HG02759 (cell line): ENCODE results near the gene INPP5E.

Source experiments
- ATAC-seq: cut with Tn5 transposase; IDR thresholded peaks from one replicate; pipeline ENCODE4 v1.9.1; 2021; ENCODE audit warnings: mild to moderate bottlenecking, moderate library complexity; ENCODE audit not compliant: unreplicated experiment

The INPP5E gene

DNA sequence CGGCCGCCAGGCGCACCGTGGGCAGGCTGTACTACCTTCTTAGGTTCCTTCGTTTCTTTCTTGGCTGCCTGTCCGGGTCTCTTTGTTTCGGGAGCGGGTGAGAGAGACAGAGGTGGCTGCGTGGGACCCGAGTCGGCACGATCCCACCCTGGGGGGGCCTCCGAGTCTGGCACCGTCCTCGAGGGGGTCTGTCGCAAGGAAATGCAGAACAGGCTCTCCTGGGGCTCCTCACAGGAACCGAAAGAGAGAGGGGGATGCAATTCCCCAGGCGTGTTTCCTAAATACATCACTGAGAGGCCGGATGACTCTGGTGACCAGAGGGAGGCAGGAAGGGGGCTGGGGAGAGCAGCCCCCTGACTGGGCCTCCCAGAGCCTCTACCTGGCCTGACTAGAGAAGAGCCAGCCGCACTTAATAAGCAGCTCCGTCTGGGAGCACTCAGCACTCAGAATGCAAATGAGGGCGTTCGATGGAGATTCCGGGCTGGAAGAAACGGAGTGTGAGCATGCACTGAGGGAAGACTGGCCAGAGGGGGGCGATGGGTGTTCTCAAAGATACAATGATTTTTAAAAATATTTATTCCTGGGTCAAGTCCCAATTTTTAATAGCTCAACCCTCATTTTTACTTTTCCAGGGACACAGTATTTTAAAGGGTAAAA is 11.7 kb upstream of the INPP5E start:
- no peak for ATAC-seq

DNA sequence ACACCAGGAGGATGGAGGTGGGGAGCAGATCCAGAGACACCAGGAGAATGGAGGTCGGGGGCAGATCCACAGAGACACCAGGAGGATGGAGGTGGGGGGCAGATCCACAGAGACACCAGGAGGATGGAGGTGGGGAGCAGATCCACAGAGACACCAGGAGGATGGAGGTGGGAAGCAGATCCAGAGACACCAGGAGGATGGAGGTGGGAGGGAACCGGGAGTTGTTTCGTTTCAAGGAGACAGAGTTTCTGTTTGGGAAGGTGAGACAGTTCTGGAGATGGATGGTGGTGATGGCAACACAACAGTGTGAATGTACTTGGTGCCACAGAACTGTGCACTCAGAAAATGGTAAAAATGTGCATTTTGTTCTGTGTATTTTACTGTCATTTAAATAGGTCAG is 9.0 kb upstream of the INPP5E start:
- ATAC-seq, result no peak

DNA sequence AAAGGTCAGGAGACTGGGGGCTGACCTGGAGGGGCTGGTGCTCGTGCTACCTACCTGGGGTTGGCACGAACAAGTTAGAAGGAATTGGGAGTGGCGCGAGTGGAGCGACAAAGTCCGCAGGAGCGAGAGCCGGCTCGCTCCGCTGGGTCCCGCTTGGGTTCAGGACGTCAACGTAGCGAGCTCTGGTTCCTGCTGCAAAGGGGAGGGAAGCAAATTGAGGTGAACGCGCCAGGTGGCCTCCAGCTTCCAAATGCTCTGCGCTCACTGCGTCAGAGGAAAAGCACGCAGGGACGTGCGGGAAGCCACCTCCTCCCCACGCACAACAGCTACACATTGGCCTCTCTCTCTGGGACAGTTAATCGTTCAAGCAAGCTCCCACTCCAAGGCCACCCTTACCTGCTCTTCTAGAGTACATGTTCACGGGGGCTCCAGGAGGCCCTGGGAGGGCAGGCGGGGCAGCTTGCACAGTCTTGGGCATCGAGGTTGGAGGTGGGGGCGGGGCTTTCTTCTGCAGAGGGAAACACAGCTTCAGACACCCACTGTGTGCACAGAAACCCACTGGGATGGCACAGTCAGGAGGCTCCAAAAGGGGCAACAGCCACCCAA is 7.6 kb upstream of the INPP5E start:
- no peak for ATAC-seq

DNA sequence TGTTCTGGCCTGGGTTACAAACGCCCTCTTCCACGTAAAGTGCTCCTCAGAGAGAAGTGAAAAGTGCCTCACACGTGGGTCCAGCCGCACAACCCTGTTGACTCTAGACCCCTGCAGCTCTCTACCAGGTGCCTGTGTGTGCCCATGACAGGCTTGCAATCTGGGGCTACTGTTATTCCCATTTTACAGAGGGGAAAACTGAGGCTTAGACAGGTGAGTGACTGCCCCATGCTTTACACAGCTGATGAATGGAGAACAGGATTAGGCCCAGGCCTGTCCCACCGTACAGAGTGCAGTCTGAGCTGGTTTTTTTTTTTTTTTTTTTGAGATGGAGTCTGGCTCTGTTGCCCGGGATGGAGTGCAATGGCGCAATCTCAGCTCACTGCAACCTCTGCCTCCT is 6.2 kb upstream of the INPP5E start:
- no peak for ATAC-seq

DNA sequence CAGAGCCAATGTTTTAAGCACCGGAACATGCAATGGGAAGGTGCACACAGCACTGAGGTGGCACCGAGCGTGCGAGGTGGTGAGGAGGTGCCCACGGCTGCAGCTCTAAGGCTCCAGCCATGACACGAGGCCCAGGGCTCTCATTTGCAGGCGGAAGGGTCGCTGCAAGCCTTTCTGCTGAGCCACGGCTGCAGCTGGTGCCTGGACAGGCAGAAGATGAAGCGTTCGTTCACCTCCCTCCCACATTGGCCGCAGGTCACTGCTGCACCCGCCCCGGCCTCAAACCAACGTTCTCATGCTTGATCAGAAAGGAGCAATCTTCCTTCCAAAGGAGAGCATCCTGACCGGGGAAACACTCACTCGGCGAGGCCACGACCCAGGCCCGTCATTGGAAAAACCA is 4.5 kb upstream of the INPP5E start:
- ATAC-seq, result no peak

DNA sequence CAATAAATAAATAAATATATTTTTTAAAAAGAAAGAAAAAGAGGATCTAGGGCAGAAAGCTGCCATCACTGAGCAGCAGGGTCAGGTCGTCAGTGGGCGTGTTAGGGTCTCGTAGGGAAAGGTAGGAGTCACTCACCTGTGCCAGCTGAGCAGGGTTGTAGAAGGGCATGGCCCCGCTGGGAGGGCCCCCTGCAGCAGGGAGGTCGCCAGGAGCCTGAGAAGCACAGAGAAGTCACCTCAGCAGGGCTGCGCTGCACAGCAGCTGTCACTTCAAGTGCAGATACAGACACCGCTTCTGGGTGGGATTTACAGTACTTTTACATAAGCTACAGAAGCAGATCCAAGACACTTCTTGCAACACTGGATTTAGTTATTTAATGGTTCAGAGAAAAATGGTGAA is 4.0 kb upstream of the INPP5E start:
- ATAC-seq, result no peak

DNA sequence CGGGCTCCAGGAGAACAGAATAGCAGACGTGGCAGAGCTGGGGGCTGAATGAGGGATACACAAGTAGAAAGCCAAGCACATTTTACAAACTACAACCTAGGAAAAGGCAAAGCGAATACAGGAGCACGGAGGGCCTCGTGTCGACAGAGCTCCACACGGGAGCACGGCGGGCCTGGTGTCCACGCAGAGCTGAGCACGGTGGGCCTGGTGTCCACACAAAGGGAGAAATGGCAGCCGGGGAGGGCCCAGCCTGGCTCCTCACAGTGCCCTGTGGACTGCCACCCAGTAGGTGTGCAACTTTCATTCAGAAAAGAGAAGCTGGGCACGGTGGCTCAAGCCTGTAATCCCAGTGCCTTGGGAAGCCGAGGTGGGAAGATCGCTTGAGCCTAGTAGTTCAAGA is 3.4 kb upstream of the INPP5E start:
- no peak for ATAC-seq

DNA sequence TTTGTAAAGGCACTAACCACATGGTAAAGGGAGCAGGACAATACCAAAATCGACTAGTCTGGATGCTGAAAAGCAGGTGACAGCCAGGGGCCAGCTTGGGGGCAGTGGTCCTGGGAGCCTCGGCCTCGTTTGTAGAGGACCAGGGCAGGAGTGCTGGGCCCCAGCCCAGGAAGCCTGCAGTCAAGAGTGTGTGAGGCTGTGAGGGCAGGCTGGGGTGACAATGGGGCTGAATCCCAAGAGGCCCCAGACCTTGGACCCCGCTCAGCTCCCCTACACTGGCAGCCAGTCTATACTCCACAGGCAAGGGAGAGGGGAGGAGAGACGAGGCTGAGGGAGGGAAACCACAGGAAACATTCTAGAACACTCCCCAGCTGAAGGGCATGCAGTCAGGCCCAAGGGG is 2.6 kb upstream of the INPP5E start:
- ATAC-seq, result no peak

DNA sequence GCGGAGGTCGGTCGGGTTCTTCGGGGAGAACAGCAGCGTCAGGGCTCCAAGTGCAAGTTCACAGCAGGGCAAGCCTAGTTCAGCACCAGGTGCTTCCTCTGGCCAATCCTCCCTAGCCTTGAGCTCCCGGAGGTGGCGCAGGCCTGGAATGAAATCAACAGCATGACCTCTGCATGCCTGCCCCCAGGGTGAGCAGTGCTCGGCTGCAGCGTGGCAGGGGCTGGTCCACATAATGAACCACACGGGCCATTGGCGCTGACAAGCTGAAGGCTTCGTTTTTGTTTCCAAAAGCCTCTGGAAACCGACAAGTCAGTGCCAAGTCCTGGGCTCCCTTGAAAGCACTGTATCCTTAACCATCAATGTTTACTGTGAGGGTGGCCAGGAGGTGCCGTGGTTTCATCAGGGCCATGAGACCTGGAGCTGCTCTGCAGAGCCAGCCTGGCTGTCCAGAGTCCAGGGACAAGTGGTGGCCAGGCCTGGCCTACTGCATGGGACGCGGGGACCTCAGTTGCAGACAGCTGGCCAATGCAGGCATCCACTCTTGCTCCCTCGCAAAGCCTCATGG is 2.1 kb upstream of the INPP5E start:
- no peak for ATAC-seq

DNA sequence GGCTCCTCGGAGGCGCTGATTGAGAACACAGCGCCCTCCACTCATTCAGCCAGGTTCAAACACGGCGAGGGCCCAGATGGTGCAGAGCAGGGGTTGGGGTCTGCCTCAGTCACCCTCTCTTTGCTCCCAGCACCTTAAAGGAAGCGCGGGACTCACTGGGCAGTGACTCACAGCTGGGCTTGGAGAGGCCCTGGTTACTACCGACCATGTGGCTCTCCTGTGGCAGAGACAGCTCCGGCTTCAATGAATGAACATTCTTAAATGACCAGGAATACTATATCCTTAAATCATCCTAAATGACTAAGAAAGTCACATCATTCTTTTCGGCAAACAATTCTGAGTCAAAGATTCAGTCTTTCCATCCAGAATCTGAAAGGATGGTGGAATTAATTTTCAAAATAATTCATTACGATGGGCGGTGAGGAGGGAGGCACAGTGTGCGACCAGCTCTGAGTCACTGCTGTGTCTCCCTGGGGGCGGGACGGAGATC is 1.6 kb upstream of the INPP5E start:
- no peak for ATAC-seq

DNA sequence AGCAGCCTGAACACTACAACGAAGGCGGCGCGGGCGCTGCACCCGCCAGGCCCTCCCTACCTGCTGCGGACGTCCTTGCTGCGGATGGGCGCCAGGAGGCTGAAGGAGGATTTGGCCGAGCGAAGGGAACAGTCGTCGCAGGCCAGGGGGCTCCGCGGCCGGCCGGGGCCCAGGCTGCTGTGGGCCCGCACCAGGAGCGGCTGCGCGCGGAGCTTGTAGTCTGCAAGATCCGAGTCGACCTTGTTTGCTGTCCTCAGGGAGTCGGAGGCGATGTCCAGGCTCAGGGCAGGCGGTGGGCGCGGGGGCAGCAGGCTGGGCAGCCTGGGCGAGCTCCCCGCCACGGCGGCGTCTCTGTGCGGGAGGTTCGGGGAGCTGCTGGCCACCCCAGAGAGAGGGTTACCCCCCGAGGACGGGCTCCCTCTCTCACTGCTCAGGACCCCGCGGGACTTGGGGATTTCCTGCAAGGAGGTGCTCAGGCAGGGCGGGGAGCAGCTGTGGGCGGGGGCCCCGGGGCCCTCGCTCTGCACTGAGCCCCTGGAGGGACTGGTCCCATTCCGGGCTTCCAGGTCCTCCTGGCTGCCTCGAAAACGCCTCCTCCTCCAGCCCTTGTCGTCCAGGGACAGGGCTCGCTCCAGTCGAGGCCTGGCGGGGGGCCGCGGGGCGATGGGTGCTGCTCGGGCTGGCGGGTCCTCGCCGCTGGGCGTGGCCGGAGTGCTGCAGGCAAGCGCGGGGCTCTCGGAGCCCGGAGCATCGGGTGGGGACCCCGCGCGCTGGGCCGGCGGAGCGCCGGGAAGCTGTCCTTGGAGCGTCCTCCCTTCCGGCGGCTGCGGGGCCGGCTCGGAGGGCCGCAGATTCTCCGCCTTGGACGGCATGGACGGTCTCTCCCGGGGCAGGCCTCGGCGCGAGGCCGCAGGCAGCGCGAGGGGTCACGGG is 831 bp downstream of the INPP5E start:
- ATAC-seq, result peak; percentile 52

DNA sequence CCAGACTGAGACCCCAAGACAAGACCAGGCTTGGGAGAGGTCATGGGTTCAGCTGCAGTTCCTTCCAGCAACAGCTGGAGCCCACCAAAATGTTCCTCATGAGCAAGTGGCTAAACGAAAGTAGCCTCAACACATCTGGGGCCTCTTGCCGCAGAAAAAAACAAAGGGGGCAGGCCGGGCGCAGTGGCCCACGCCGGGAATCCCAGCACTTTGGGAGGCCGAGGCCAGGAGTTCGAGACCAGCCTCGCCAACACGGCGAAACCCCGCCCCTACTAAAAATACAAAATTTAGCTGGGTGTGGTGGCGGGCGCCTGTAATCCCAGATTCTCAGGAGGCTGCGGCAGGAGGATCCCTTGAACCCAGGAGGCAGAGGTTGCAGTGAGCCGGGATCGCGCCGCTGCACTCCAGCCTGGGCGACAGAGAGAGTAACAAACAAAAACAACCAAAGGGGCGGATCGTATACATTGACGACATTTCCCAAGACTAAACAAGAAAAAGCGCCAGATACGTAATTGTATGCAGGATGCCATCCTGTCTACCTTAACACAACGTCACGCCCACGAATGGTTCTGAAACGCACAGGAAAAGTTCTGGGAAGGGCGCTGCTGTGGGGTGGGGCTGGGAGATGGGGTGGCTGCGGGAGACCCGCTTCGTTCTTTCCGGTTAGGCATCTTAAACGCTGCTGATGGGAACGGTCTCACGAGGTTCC is 1.7 kb downstream of the INPP5E start:
- ATAC-seq, result no peak

DNA sequence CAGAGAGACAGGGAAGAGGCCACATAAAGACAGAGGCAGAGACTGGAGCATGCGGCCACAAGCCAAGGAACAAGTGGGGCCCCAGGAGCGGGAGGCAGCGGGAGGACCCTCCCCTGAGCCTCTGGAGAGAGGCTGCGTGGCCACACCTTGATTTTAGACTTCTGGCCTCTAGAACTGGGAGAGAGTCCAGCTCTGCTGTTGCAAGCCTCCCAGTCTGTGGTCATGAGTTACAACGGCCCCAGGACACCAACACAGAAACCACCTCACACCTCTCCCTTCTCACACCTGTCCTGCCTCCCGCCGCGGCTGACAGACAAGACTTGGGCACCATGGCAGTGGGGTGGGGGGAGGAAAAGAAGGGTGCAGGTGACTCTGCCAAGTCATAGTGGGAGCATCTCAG is 2.2 kb downstream of the INPP5E start:
- ATAC-seq, result no peak

DNA sequence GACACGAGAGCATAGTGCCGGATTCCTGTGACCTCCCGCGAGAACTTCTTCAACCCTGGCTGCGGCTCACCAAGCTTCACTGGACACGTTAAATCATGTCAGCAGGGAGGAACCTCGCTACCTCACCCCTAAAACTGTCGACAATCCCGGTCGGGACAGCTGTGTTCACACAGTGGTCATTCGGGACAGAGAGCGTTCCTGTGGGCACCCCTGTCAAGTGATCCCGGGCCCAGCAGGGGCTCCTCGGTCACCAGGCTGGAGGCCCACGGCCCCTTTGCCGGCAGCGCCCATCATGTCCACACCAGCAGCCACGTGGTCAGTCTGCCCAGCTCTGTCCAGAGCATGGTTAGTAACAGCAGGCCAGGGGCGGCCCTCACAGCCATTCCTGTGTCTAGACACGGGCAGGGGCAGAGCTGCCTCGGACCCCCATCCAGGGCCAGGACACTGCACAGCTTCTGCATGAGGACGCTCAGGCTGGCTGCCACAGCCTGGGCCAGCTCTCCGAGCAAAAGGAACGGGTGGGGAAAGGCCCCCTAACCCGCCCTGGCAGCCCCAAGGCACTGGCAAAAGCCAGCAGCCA is 3.5 kb downstream of the INPP5E start:
- ATAC-seq, result no peak

DNA sequence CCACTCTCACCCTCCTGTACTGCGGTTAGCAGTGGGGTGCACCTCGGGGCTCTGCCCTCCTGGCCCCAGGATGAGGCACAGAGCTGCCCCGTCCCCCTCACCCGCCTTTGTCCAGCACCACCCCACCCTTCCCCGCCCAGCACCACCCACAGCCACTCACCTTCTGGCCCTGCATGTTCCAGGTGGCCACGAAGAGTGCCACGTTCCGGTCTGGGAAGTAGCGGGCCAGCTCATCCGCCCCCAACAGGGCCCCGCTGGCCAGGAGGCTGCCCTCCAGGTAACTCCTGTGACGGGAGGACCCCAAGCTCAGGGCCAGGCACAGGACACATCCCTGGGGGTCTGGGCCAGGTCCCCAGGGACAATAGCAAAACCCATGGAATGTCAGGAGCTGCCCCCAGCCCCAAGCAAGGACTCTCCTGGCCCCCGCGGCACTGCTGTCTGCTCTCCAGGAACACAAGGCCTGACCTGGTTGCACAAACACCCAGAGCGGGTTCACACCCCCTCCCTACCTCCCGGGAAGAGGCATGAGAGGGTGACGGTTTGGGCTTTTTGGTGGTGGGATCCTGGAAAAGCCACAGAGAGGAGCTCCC is 5.0 kb downstream of the INPP5E start:
- ATAC-seq, result no peak

DNA sequence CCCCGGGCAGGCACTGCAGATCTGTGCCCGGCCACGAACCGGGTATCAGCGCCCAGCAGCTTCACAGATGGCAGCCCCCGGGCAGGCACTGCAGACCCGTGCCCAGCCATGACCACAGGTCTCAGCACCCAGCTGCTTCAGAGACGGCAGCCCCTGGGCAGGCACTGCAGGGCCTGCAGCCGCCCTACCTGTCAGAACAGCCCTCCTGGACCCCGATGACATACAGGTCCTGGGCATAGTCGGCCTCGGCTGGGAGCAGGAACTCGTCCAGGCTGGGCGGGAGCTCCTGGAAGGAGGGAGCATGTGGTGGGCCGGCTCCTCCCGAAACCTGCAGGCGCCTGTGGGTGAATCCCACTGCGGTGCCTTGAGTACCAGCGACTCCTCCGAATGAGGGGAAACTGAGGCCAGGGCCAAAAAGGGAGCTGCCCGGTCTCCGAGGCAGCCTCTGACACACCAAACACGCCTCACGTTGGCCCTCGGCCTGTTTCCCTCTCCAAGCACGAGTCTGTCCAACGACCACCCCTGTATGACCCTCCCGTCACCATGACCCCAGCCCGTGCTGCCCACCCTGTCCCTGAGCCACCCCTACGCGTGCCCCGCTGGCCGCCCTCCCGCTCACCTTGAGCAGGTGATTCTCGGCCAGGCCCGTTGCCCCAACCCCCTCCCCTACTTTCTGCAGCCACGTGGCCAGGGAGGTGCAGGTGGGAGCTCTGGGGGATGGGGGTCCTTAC is 5.6 kb downstream of the INPP5E start:
- no peak for ATAC-seq

DNA sequence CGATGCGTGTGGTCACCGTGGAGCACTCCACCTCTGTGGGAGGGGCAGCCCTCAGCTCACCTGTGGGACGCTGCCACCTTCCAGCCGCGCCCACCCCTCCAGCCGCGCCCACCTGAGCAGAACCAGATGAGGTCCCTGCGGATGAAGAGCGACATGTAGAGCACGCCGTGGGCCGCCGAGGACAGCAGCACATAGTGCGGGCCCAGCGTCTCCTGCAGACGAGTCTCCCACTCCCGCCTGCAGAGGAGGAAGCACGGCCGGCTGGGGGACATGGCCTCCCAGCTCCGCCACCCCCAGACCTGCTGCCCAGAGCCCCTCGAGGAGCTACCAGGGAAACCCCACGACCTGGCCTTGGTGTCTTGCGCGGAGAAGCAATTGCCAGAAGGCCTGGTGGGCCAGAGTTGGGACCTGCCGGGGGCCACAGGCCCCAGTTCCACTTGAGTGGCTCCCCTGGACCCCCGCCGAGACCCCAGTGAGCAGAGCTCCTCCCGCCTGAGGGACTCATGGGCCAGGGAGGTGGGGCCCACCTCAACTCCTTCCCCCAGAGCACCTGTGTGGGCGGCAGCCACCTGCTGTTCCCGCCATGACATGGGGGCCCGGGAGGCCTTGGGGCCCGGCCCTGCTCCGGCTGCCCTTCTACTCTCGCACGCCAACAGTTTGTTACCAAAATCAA is 6.5 kb downstream of the INPP5E start:
- ATAC-seq, result no peak

DNA sequence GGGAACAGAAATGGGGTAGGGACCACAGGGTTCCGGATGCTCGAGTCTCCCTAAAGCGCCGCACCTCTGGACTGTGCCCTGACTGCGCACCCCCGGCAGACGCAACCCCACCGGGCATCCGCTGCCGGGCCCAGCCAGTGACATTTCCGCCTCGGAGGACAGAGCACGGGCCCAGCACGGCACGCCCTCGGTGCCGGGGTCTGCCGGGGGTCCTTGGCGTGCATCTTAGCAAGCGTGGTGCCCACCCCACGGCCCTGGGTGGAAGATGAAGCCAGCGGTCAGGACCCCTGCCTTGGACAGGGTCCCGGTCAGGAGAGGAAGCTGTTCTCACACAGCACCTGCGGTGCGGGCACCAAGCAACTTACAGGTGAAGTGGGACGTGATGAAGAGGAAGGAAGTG is 7.1 kb downstream of the INPP5E start:
- ATAC-seq, result no peak

DNA sequence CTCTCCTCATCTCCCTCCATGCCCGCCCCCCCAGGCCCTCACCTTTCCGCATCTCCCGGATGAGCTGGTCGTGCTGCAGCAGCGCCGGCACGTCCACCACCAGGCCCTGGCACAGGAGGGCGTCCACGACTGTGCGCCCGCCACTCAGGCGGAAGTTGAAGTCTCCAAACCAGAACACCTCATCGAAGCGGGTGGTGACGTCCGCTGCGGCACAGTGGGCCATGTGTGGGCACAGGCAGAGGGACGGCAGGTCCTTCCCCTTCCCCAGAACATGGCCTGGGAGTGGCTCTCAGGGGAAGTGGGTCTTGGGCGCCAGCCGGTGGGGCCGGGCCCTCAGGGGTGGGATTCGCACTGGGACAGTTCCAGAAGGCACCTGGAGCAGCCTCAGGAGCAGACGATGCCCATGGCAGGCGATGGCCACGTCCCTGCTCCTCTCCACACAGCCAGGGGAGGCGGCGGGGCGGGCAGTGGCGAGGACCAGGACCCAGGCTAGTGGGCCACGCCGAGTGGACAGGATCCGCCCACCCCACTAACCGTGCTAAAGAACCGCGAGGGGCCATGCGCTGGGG is 7.8 kb downstream of the INPP5E start:
- no peak for ATAC-seq
